ENCODE results near the gene TAX1BP1. TPM values are rescaled to one million over a fixed set of nuclear protein-coding genes. Genes with fewer than 3 reads are reported as not detected.

Gene TAX1BP1
- total RNA-seq, 6 donors from 2014 or later: 66.8 to 175 (median 100) TPM

DNA sequence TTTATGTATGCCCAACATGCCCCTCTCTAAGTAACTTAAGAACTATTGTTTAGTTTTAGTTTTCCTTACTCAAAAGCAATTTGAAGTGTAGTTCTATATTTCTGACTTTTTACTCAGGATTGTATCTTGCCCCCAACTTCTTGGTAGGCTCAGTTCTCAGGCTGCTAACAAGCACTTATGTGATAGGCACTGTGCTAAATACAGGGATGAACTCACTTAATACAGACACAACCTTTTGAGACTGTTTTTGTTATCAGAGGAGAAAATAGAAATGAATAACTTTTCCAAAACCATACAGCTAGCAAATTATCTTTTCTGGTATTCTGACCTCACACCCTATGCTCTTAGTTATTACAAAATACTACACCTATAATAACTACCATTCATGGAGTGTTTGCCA, 16.3 kb downstream of the TAX1BP1 start:
- H3K4me3 ChIP-seq: no peak overlapping the region
- TF ChIP-seq POLR2AphosphoS5 (IDR thresholded peaks at IDR 0.05): no peak
- TF ChIP-seq POLR2A (IDR thresholded peaks at IDR 0.05): no peak
- no peak for TF ChIP-seq EP300 (IDR thresholded peaks at IDR 0.05)
- no peak for TF ChIP-seq CTCF (IDR thresholded peaks at IDR 0.05)
- DNase-seq: no peak
- no peaks in the 10 kb centered on the region for H3K27me3 ChIP-seq
- no peaks in the 10 kb centered on the region for H3K9me3 ChIP-seq
- no peak overlapping the region for H3K27ac ChIP-seq
- peaks cover 0 to 48% (median 8%) of the 10 kb centered on the region in 4 donors for H3K36me3 ChIP-seq
- peaks cover 0 to 6% (median 0%) of the 10 kb centered on the region in 4 donors for H3K4me1 ChIP-seq
- ATAC-seq (ENCODE audit: low FRiP score in 2 of 2): no peak

- Histone ChIP-seq H3K27ac (no peak overlapping the region), H3K27me3 (no peaks in the 10 kb centered on the region), H3K4me3 (no peak overlapping the region), H3K36me3 (peaks cover 0 to 32% (median 7%) of the 10 kb centered on the region in 4 donors), H3K4me1 (peaks cover 0 to 8% (median 0%) of the 10 kb centered on the region in 4 donors), H3K9me3 (no peaks in the 10 kb centered on the region)
- TF ChIP-seq EP300 (IDR thresholded peaks at IDR 0.05) (no peak), POLR2A (IDR thresholded peaks at IDR 0.05) (no peak)
- 90 to 95% methylated on average over 1 of the region's 1 CpG for WGBS, 2 donors
- DNase-seq (no peak), ATAC-seq (ENCODE audit: low FRiP score in 2 of 2) (no peak)
These were observed 19.5 kb downstream of the TAX1BP1 start for GRCh38 chr7:27759491-27759890.

GRCh38 chr7:27762062-27762461, 22.1 kb downstream of the TAX1BP1 start:
- Histone ChIP-seq H3K4me1 (peaks cover 0 to 8% (median 0%) of the 10 kb centered on the region in 4 donors), H3K27ac (no peak overlapping the region), H3K4me3 (no peak overlapping the region), H3K36me3 (peaks cover 0 to 34% (median 7%) of the 10 kb centered on the region in 4 donors), H3K9me3 (no peaks in the 10 kb centered on the region), H3K27me3 (no peaks in the 10 kb centered on the region)
- WGBS, 2 donors: 87 to 91% methylated on average over 1 of the region's 1 CpG
- DNase-seq (no peak), ATAC-seq (ENCODE audit: low FRiP score in 2 of 2) (no peak)
- TF ChIP-seq CTCF (IDR thresholded peaks at IDR 0.05) (no peak), EP300 (IDR thresholded peaks at IDR 0.05) (no peak), POLR2A (IDR thresholded peaks at IDR 0.05) (no peak), POLR2AphosphoS5 (IDR thresholded peaks at IDR 0.05) (no peak)

GRCh38 chr7:27763983-27764508, 24.1 kb downstream of the TAX1BP1 start:
- ATAC-seq (ENCODE audit: low FRiP score in 2 of 2) (no peak), DNase-seq (no peak)
- no peak for TF ChIP-seq POLR2A (IDR thresholded peaks at IDR 0.05)
- no peak for TF ChIP-seq POLR2AphosphoS5 (IDR thresholded peaks at IDR 0.05)
- no peak for TF ChIP-seq EP300 (IDR thresholded peaks at IDR 0.05)
- Histone ChIP-seq H3K36me3 (peaks cover 0 to 22% (median 0%) of the 10 kb centered on the region in 4 donors), H3K4me1 (peaks cover 0 to 8% (median 0%) of the 10 kb centered on the region in 4 donors), H3K27me3 (no peaks in the 10 kb centered on the region), H3K4me3 (no peak overlapping the region), H3K27ac (no peak overlapping the region), H3K9me3 (no peaks in the 10 kb centered on the region)
- 64 to 78% methylated on average over 2 of the region's 2 CpGs for WGBS, 2 donors

GRCh38 chr7:27765841-27766240, 25.9 kb downstream of the TAX1BP1 start:
- Histone ChIP-seq H3K27me3 (no peaks in the 10 kb centered on the region), H3K4me1 (peaks cover 0 to 8% (median 1%) of the 10 kb centered on the region in 4 donors), H3K27ac (no peak overlapping the region), H3K9me3 (no peaks in the 10 kb centered on the region), H3K4me3 (no peak overlapping the region), H3K36me3 (peaks cover 0 to 27% (median 0%) of the 10 kb centered on the region in 4 donors)
- ATAC-seq (ENCODE audit: low FRiP score in 2 of 2) (no peak), DNase-seq (no peak)
- 96 to 97% methylated on average over 11 of the region's 11 CpGs for WGBS, 2 donors
- TF ChIP-seq POLR2A (IDR thresholded peaks at IDR 0.05) (no peak), CTCF (IDR thresholded peaks at IDR 0.05) (no peak), EP300 (IDR thresholded peaks at IDR 0.05) (no peak), POLR2AphosphoS5 (IDR thresholded peaks at IDR 0.05) (no peak)

GRCh38 chr7:27767374-27767773, 27.4 kb downstream of the TAX1BP1 start:
- no peak for ATAC-seq (ENCODE audit: low FRiP score in 2 of 2)
- Histone ChIP-seq H3K4me3 (no peak overlapping the region), H3K27me3 (no peaks in the 10 kb centered on the region), H3K36me3 (peaks cover 0 to 36% (median 6%) of the 10 kb centered on the region in 4 donors), H3K4me1 (peaks cover 0 to 8% (median 1%) of the 10 kb centered on the region in 4 donors), H3K9me3 (no peaks in the 10 kb centered on the region), H3K27ac (no peak overlapping the region)
- DNase-seq: no peak
- TF ChIP-seq POLR2AphosphoS5 (IDR thresholded peaks at IDR 0.05) (no peak), POLR2A (IDR thresholded peaks at IDR 0.05) (no peak), EP300 (IDR thresholded peaks at IDR 0.05) (no peak), CTCF (IDR thresholded peaks at IDR 0.05) (no peak)
